DND-41 (cell line): ENCODE data around the gene RCAN2.

Experiments used
- ATAC-seq: fragments of 200-7000 bp; cut with Tn5 transposase; 3 replicates; pipeline ENCODE4 v1.9.1; 2021; ENCODE audit warnings: low read depth; ENCODE audit not compliant: insufficient read depth
- DNase-seq: peaks from one replicate; pipeline ENCODE4 v3.0.0-alpha.2; 2020
- H2AFZ ChIP-seq: 2 replicates; pipeline ENCODE4 v1.6.0; 2012; ENCODE audit warnings: low read depth, low read length
- H3K27ac ChIP-seq: 2 replicates; pipeline ENCODE4 v1.5.1; 2012; ENCODE audit warnings: low read length, inconsistent platforms
- H3K27me3 ChIP-seq: fragments of 200-600 bp; sonication (generic); 2 replicates; pipeline ENCODE4 v1.6.0; 2012; ENCODE audit warnings: low read length, mild to moderate bottlenecking, inconsistent platforms; ENCODE audit not compliant: insufficient read depth, poor library complexity
- H3K36me3 ChIP-seq: 2 replicates; pipeline ENCODE4 v1.5.1; 2012; ENCODE audit warnings: low read length, inconsistent platforms; ENCODE audit not compliant: insufficient read depth
- H3K4me1 ChIP-seq: 2 replicates; pipeline ENCODE4 v1.5.1; 2012; ENCODE audit warnings: mild to moderate bottlenecking, low read length; ENCODE audit not compliant: insufficient read depth
- H3K4me2 ChIP-seq: 2 replicates; pipeline ENCODE4 v1.6.0; 2012; ENCODE audit warnings: mild to moderate bottlenecking, moderate library complexity, low read length, inconsistent platforms; ENCODE audit not compliant: insufficient read depth
- H3K4me3 ChIP-seq, 2 experiments: fragments of 200-600 bp in 1 of 2; shearing (Covaris generic) in 1 of 2; 2 replicates each; pipeline ENCODE4 v1.5.1; 2012 to 2016; ENCODE audit warnings: inconsistent platforms in 2 of 2, low read length in 2 of 2, mild to moderate bottlenecking in 2 of 2, low read depth in 1 of 2, moderate library complexity in 1 of 2
- H3K79me2 ChIP-seq: 2 replicates; pipeline ENCODE4 v1.6.0; 2012; ENCODE audit warnings: low read length, inconsistent platforms; ENCODE audit not compliant: insufficient read depth
- H3K9ac ChIP-seq: 2 replicates; pipeline ENCODE4 v1.6.0; 2012; ENCODE audit warnings: low read depth, mild to moderate bottlenecking, inconsistent platforms, low read length, moderate library complexity
- H3K9me3 ChIP-seq: 2 replicates; pipeline ENCODE4 v1.5.1; 2012; ENCODE audit warnings: low read length, moderate library complexity, mild to moderate bottlenecking, inconsistent platforms; ENCODE audit not compliant: insufficient read depth, severe bottlenecking
- H4K20me1 ChIP-seq: 2 replicates; pipeline ENCODE4 v1.6.0; 2012; ENCODE audit warnings: low read length; ENCODE audit not compliant: insufficient read depth
- CTCF ChIP-seq: IDR thresholded peaks from 2 replicates; pipeline ENCODE4 v1.5.1; 2012; ENCODE audit warnings: borderline replicate concordance, low read length, moderate library complexity, mild to moderate bottlenecking; ENCODE audit not compliant: poor library complexity, severe bottlenecking; ENCODE audit errors: extremely low read depth
- EZH2 ChIP-seq: IDR thresholded peaks from 3 replicates; pipeline ENCODE4 v1.6.1; 2012; ENCODE audit warnings: borderline replicate concordance, low read depth, mild to moderate bottlenecking, moderate library complexity, low read length, inconsistent platforms; ENCODE audit not compliant: severe bottlenecking

The RCAN2 gene

GRCh38 chr6:46443623-46444022 is 47.6 kb downstream of the RCAN2 start:
- Histone ChIP-seq H3K27ac (no peak overlapping the region), H3K9me3 (peaks cover 10% of the 10 kb centered on the region), H3K4me2 (no peak overlapping the region), H3K79me2 (no peaks in the 10 kb centered on the region), H3K36me3 (no peaks in the 10 kb centered on the region), H4K20me1 (no peaks in the 10 kb centered on the region), H3K4me3 (no peak overlapping the region), H3K9ac (no peak overlapping the region), H3K27me3 (no peaks in the 10 kb centered on the region), H2AFZ (no peak overlapping the region), H3K4me1 (no peaks in the 10 kb centered on the region)
- TF ChIP-seq EZH2 (no peak), CTCF (no peak)
- DNase-seq = no peak
- no peak for ATAC-seq

- Histone ChIP-seq H3K27ac (no peak overlapping the region), H3K9me3 (peaks cover 6% of the 10 kb centered on the region), H3K36me3 (no peaks in the 10 kb centered on the region), H3K9ac (no peak overlapping the region), H3K27me3 (peaks cover 3% of the 10 kb centered on the region), H3K4me3 (no peak overlapping the region), H2AFZ (no peak overlapping the region), H3K4me1 (no peaks in the 10 kb centered on the region), H3K79me2 (no peaks in the 10 kb centered on the region), H4K20me1 (no peaks in the 10 kb centered on the region), H3K4me2 (no peak overlapping the region)
- TF ChIP-seq EZH2 (no peak), CTCF (no peak)
- no peak for DNase-seq
- no peak for ATAC-seq
Measured at GRCh38 chr6:46440641-46441040, 50.6 kb downstream of the RCAN2 start.

- DNase-seq (no peak), ATAC-seq (no peak)
- no peak for TF ChIP-seq CTCF
- H3K27me3 ChIP-seq = peaks cover 3% of the 10 kb centered on the region
- no peak overlapping the region for H3K4me2 ChIP-seq
- H3K9me3 ChIP-seq = peaks cover under 1% of the 10 kb centered on the region
- H3K27ac ChIP-seq = no peak overlapping the region
- no peaks in the 10 kb centered on the region for H3K4me1 ChIP-seq
- no peak overlapping the region for H3K4me3 ChIP-seq
- H4K20me1 ChIP-seq = no peaks in the 10 kb centered on the region
- no peaks in the 10 kb centered on the region for H3K79me2 ChIP-seq
- no peak overlapping the region for H2AFZ ChIP-seq
- no peak overlapping the region for H3K9ac ChIP-seq
- H3K36me3 ChIP-seq = no peaks in the 10 kb centered on the region
Measured at GRCh38 chr6:46440141-46440540, 51.1 kb downstream of the RCAN2 start.

- H2AFZ ChIP-seq = no peak overlapping the region
- TF ChIP-seq CTCF (no peak), EZH2 (no peak)
- H3K27me3 ChIP-seq = peaks cover 6% of the 10 kb centered on the region
- H3K27ac ChIP-seq = no peak overlapping the region
- no peaks in the 10 kb centered on the region for H3K36me3 ChIP-seq
- no peak overlapping the region for H3K4me3 ChIP-seq
- DNase-seq (no peak), ATAC-seq (no peak)
- H3K9ac ChIP-seq = no peak overlapping the region
- no peaks in the 10 kb centered on the region for H4K20me1 ChIP-seq
- H3K79me2 ChIP-seq = no peaks in the 10 kb centered on the region
- H3K4me1 ChIP-seq = no peaks in the 10 kb centered on the region
- no peak overlapping the region for H3K4me2 ChIP-seq
- no peaks in the 10 kb centered on the region for H3K9me3 ChIP-seq
Measured at GRCh38 chr6:46438245-46438644, 53.0 kb downstream of the RCAN2 start.
